ENCODE results near the gene RARRES2.
"Not testable (repeated sequence)": the region's sequence is repeated elsewhere in the genome, so short reads cannot be mapped to it uniquely, and the experiment has no call there.

The RARRES2 gene

GRCh38 chr7:150317748-150318444, 23.5 kb downstream of the RARRES2 start:
- DNase-seq (ENCODE audit: low spot score), result no peak

- DNase-seq (ENCODE audit: low spot score), result not testable (repeated sequence)
Observed at GRCh38 chr7:150316987-150317386, 24.4 kb downstream of the RARRES2 start.

- no peak for DNase-seq (ENCODE audit: low spot score)
Observed at GRCh38 chr7:150314639-150315239, 26.7 kb downstream of the RARRES2 start.

- DNase-seq (ENCODE audit: low spot score), result no peak
Observed at GRCh38 chr7:150313870-150314269, 27.6 kb downstream of the RARRES2 start.

- DNase-seq (ENCODE audit: low spot score), result no peak
Observed at GRCh38 chr7:150313367-150313809, 28.0 kb downstream of the RARRES2 start.

- not testable (repeated sequence) for DNase-seq (ENCODE audit: low spot score)
Observed at GRCh38 chr7:150312649-150313366, 28.6 kb downstream of the RARRES2 start.

GRCh38 chr7:150311711-150312110, 29.7 kb downstream of the RARRES2 start:
- DNase-seq (ENCODE audit: low spot score), result no peak

- DNase-seq (ENCODE audit: low spot score), result no peak
Observed at GRCh38 chr7:150311146-150311545, 30.3 kb downstream of the RARRES2 start.

GRCh38 chr7:150308575-150308974, 32.9 kb downstream of the RARRES2 start:
- no peak for DNase-seq (ENCODE audit: low spot score)

GRCh38 chr7:150307904-150308303, 33.5 kb downstream of the RARRES2 start:
- DNase-seq (ENCODE audit: low spot score), result no peak

GRCh38 chr7:150307129-150307528, 34.3 kb downstream of the RARRES2 start:
- no peak for DNase-seq (ENCODE audit: low spot score)

- DNase-seq (ENCODE audit: low spot score), result not testable (repeated sequence)
Observed at GRCh38 chr7:150306377-150306776, 35.1 kb downstream of the RARRES2 start.

GRCh38 chr7:150305903-150306284, 35.5 kb downstream of the RARRES2 start:
- DNase-seq (ENCODE audit: low spot score), result not testable (repeated sequence)

GRCh38 chr7:150305259-150305902, 36.0 kb downstream of the RARRES2 start:
- DNase-seq (ENCODE audit: low spot score), result not testable (repeated sequence)

- DNase-seq (ENCODE audit: low spot score), result not testable (repeated sequence)
Observed at GRCh38 chr7:150304499-150305258, 36.8 kb downstream of the RARRES2 start.

GRCh38 chr7:150302908-150303310, 38.5 kb downstream of the RARRES2 start:
- DNase-seq (ENCODE audit: low spot score), result not testable (repeated sequence)

- not testable (repeated sequence) for DNase-seq (ENCODE audit: low spot score)
Observed at GRCh38 chr7:150297978-150298377, 43.5 kb downstream of the RARRES2 start.

- not testable (repeated sequence) for DNase-seq (ENCODE audit: low spot score)
Observed at GRCh38 chr7:150296802-150297201, 44.6 kb downstream of the RARRES2 start.

- DNase-seq (ENCODE audit: low spot score), result not testable (repeated sequence)
Observed at GRCh38 chr7:150295614-150296013, 45.8 kb downstream of the RARRES2 start.

GRCh38 chr7:150295027-150295426, 46.4 kb downstream of the RARRES2 start:
- DNase-seq (ENCODE audit: low spot score), result not testable (repeated sequence)

- not testable (repeated sequence) for DNase-seq (ENCODE audit: low spot score)
Observed at GRCh38 chr7:150290317-150290716, 51.1 kb downstream of the RARRES2 start.

GRCh38 chr7:150288816-150289215, 52.6 kb downstream of the RARRES2 start:
- DNase-seq (ENCODE audit: low spot score), result not testable (repeated sequence)

Data from AG20443 (cell line).